A549 (cell line): ENCODE data around the gene KATNA1. TPM values are rescaled to one million over a fixed set of nuclear protein-coding genes. Genes with fewer than 3 reads are reported as not detected.

ENCODE experiments used
- ATAC-seq, 2 experiments: fragments of 200-7000 bp in 1 of 2; fragments of >200 bp in 1 of 2; cut with Nextera tagmentation in 1 of 2; cut with Tn5 transposase in 1 of 2; 3 replicates each; pipeline versions ENCODE4 v1.8.0 to v1.9.1; 2018 to 2020; ENCODE audit warnings: mild to moderate bottlenecking in 1 of 2, moderate library complexity in 1 of 2
- CTCF ChIA-PET: fragments of 300-600 bp; sonication (Branson Sonifier 250); formaldehyde crosslinking; extraction: SDS; loops from one replicate; lab custom pipeline; 2021; ENCODE audit warnings: antibody characterized with exemption, inconsistent platforms; lab: Yijun Ruan, JAX
- POLR2A ChIA-PET: fragments of 350-600 bp; formaldehyde crosslinking; extraction: SDS; loops from one replicate; lab custom pipeline; 2021; ENCODE audit warnings: antibody characterized with exemption, inconsistent platforms; lab: Yijun Ruan, JAX
- DNase-seq, 2 experiments: peaks; one replicate each; pipeline versions ENCODE4 v3.0.0 to v3.0.0-alpha.2; 2011 to 2016; ENCODE audit warnings: low read depth in 1 of 2, low spot score in 1 of 2
- FAIRE-seq: peaks from 2 replicates; lab custom pipeline; 2011; peaks lifted over from hg19 to GRCh38; lab: Jason Lieb, UNC
- H3K27ac ChIP-seq, 2 experiments: fragments of >200 bp; sonication (Bioruptor Twin); formaldehyde crosslinking; 3 replicates each; pipeline ENCODE4 v1.5.1; 2016 to 2017
- H3K4me1 ChIP-seq: fragments of >200 bp; sonication (Bioruptor Twin); formaldehyde crosslinking; 3 replicates; pipeline ENCODE4 v1.6.1; 2016
- H3K4me2 ChIP-seq: fragments of >200 bp; sonication (Bioruptor Twin); formaldehyde crosslinking; 3 replicates; pipeline ENCODE4 v1.6.1; 2016
- H3K4me3 ChIP-seq: fragments of >200 bp; sonication (Bioruptor Twin); formaldehyde crosslinking; 3 replicates; pipeline ENCODE4 v1.5.1; 2016
- H3K9me3 ChIP-seq: fragments of >200 bp; sonication (Bioruptor Twin); formaldehyde crosslinking; 3 replicates; pipeline ENCODE4 v1.6.1; 2016
- MAFK ChIP-seq: fragments of 450-650 bp; IDR thresholded peaks from 2 replicates; pipeline ENCODE4 v1.6.1; 2014; ENCODE audit not compliant: partially characterized antibody
- WGBS: methylation state at CpG from one replicate; pipeline ENCODE4 v1.1.6; 2017; ENCODE audit errors: missing lambda C conversion rate; 5-methylcytosine and 5-hydroxymethylcytosine counted together
- polyA plus RNA-seq, 4 experiments: library from polyadenylated mRNA; depleted of rRNA in 3 of 4; stranded (reverse); fragments of >200 nt; fragmentation: RNase III in 1 of 4; extraction: RNeasy Plus Mini Kit Qiagen cat#74134 plus additional on column Dnase treatment in 1 of 4; gene quantifications; 2 replicates in 3 of 4; 3 replicates in 1 of 4; pipeline ENCODE4 v1.2.3, GENCODE V29; 2011 to 2017
- small RNA-seq, 6 experiments: library from RNA; depleted of rRNA; stranded (forward); fragments of <200 nt; gene quantifications; one replicate each; pipeline ENCODE3, GENCODE V24; 2012
- TF ChIP-seq, protein P1 (sequence below): fragments of >200 bp; sonication (Bioruptor Twin); formaldehyde crosslinking; IDR thresholded peaks from 3 replicates; pipeline ENCODE4 v1.5.1; 2016

KATNA1 gene
- polyA plus RNA-seq, 2 of the 4 experiments (the other 2 are of a cell fraction): 9.4 to 27.0 TPM

DNA sequence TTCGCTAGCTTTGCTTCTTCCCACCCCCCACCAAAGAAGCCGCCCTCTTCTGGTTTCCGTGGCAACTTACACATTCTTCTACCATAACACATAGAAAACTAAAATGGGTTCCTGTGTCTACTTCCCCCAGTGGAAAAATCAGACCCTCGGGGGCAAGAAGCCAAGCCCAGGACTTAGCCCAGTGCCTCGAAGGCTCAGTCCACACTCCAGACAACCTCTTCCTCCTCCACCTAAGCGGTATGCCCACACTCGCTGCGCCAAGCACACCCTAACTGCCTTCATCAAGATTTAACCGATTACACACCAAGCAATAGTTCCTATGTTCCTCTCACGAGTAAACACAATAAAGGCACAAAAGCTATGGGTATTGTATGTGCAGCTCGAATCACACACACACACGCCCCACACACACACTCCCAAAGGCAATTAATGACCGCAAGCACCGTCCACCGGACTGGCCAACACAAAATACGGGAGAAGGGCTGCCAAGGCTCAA is 103.2 kb downstream of the KATNA1 start:
- ATAC-seq (peak; percentile 60 to 72), FAIRE-seq (no peak)
- Histone ChIP-seq H3K4me2 (peak overlapping the region; percentile 90), H3K4me3 (peak overlapping the region; percentile 95)
- CTCF ChIA-PET: interaction anchor here (0.7 to 1.8 kb wide), 14 partner anchors 9 to 969 kb away, joined by 3 to 9 read pairs (median 3); no protein-coding TSS in a partner anchor
- under 1% methylated on average over 16 of the region's 16 CpGs for WGBS
- TF ChIP-seq, protein P1, sequence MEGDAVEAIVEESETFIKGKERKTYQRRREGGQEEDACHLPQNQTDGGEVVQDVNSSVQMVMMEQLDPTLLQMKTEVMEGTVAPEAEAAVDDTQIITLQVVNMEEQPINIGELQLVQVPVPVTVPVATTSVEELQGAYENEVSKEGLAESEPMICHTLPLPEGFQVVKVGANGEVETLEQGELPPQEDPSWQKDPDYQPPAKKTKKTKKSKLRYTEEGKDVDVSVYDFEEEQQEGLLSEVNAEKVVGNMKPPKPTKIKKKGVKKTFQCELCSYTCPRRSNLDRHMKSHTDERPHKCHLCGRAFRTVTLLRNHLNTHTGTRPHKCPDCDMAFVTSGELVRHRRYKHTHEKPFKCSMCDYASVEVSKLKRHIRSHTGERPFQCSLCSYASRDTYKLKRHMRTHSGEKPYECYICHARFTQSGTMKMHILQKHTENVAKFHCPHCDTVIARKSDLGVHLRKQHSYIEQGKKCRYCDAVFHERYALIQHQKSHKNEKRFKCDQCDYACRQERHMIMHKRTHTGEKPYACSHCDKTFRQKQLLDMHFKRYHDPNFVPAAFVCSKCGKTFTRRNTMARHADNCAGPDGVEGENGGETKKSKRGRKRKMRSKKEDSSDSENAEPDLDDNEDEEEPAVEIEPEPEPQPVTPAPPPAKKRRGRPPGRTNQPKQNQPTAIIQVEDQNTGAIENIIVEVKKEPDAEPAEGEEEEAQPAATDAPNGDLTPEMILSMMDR: peak; percentile 19; the same call in 1 of the 3 replicates
- no peak for TF ChIP-seq MAFK
- TF ChIP-seq, all 56 proteins: peak for 1
- DNase-seq: peak in 1 of 2 experiments; percentile 42
- Histone ChIP-seq H3K9me3 (no peaks in the 10 kb centered on the region), H3K27ac (peak overlapping the region; percentile 86 to 91), H3K4me1 (peaks cover 15% of the 10 kb centered on the region)
- POLR2A ChIA-PET: interaction anchor here (0.6 to 1.7 kb wide), 5 partner anchors 17 to 513 kb away, joined by 3 to 8 read pairs (median 5); partner anchors contain the start of gene GINM1

Small RNAs within 50 kb of the gene (small RNA-seq; reads per million reads assigned to genes)
- gene RF00019 (0 reads per million in 6 experiments), gene RF00410 (0 reads per million in 6 experiments)

Other genes with a start within 250 kb of the KATNA1 start
- gene SUMO4, start 248.5 kb downstream of the KATNA1 start, polyA plus RNA-seq (2011; rRNA removed): 0.18 and 0.29 TPM in 2 replicates
- gene SUMO4, start 248.5 kb downstream of the KATNA1 start, polyA plus RNA-seq (2017; fragmentation: RNase III; extraction: RNeasy Plus Mini Kit Qiagen cat#74134 plus additional on column Dnase treatment): 0.09 TPM in 1 of 3 replicates, not detected in the others
- gene ZC3H12D, start 163.7 kb downstream of the KATNA1 start, polyA plus RNA-seq (2011; rRNA removed): 0.04 and 0.12 TPM in 2 replicates
- 0.04 to 0.05 TPM (median 0.04 TPM) in 3 replicates for gene ZC3H12D, start 163.7 kb downstream of the KATNA1 start, polyA plus RNA-seq (2017; fragmentation: RNase III; extraction: RNeasy Plus Mini Kit Qiagen cat#74134 plus additional on column Dnase treatment)
- 8.9 and 12.1 TPM in 2 replicates for gene PPIL4, start 102.7 kb downstream of the KATNA1 start, polyA plus RNA-seq (2011; rRNA removed)
- 16.5 to 18.2 TPM (median 17.2 TPM) in 3 replicates for gene PPIL4, start 102.7 kb downstream of the KATNA1 start, polyA plus RNA-seq (2017; fragmentation: RNase III; extraction: RNeasy Plus Mini Kit Qiagen cat#74134 plus additional on column Dnase treatment)
- gene GINM1, start 82.3 kb downstream of the KATNA1 start, polyA plus RNA-seq (2011; rRNA removed): 25.9 and 34.9 TPM in 2 replicates
- 23.1 to 24.2 TPM (median 24.0 TPM) in 3 replicates for gene GINM1, start 82.3 kb downstream of the KATNA1 start, polyA plus RNA-seq (2017; fragmentation: RNase III; extraction: RNeasy Plus Mini Kit Qiagen cat#74134 plus additional on column Dnase treatment)
- gene LATS1, start 69.4 kb upstream of the KATNA1 start, polyA plus RNA-seq (2011; rRNA removed): 18.5 and 19.8 TPM in 2 replicates
- 6.1 to 6.6 TPM (median 6.2 TPM) in 3 replicates for gene LATS1, start 69.4 kb upstream of the KATNA1 start, polyA plus RNA-seq (2017; fragmentation: RNase III; extraction: RNeasy Plus Mini Kit Qiagen cat#74134 plus additional on column Dnase treatment)
- gene NUP43, start 97.8 kb upstream of the KATNA1 start, polyA plus RNA-seq (2011; rRNA removed): 40.3 and 49.5 TPM in 2 replicates
- 19.2 to 21.3 TPM (median 20.0 TPM) in 3 replicates for gene NUP43, start 97.8 kb upstream of the KATNA1 start, polyA plus RNA-seq (2017; fragmentation: RNase III; extraction: RNeasy Plus Mini Kit Qiagen cat#74134 plus additional on column Dnase treatment)
- gene PCMT1, start 101.0 kb upstream of the KATNA1 start, polyA plus RNA-seq (2011; rRNA removed): 89.5 and 99.3 TPM in 2 replicates
- gene PCMT1, start 101.0 kb upstream of the KATNA1 start, polyA plus RNA-seq (2017; fragmentation: RNase III; extraction: RNeasy Plus Mini Kit Qiagen cat#74134 plus additional on column Dnase treatment): 86.6 to 92.4 TPM (median 91.0 TPM) in 3 replicates
- 57.7 and 59.2 TPM in 2 replicates for gene LRP11, start 215.6 kb upstream of the KATNA1 start, polyA plus RNA-seq (2011; rRNA removed)
- 37.4 to 53.8 TPM (median 48.9 TPM) in 3 replicates for gene LRP11, start 215.6 kb upstream of the KATNA1 start, polyA plus RNA-seq (2017; fragmentation: RNase III; extraction: RNeasy Plus Mini Kit Qiagen cat#74134 plus additional on column Dnase treatment)
- 2.8 and 4.2 TPM in 2 replicates for gene RAET1E, start 249.4 kb upstream of the KATNA1 start, polyA plus RNA-seq (2011; rRNA removed)
- gene RAET1E, start 249.4 kb upstream of the KATNA1 start, polyA plus RNA-seq (2017; fragmentation: RNase III; extraction: RNeasy Plus Mini Kit Qiagen cat#74134 plus additional on column Dnase treatment): 3.3 to 5.4 TPM (median 4.5 TPM) in 3 replicates